BLaER1 treated with 17β-estradiol and CSF1 and Interleukin-3, amounts not matched to agents 10 nM and 100 nM (cell line): ENCODE results near the gene NKX6-2.

ENCODE experiments used
- H3K27ac ChIP-seq, 11 experiments: shearing (Covaris generic); formaldehyde crosslinking; 2 replicates each; pipeline ENCODE4 v1.8.1; 2022
- H3K27me3 ChIP-seq, 11 experiments: shearing (Covaris generic); formaldehyde crosslinking; 2 replicates each; pipeline ENCODE4 v1.8.1; 2022
- H3K36me3 ChIP-seq, 11 experiments: shearing (Covaris generic); formaldehyde crosslinking; 2 replicates each; pipeline ENCODE4 v1.8.1; 2022
- H3K4me1 ChIP-seq, 10 experiments: shearing (Covaris generic); formaldehyde crosslinking; 2 replicates each; pipeline ENCODE4 v1.8.1; 2022
- H3K4me2 ChIP-seq, 11 experiments: shearing (Covaris generic); formaldehyde crosslinking; 2 replicates each; pipeline ENCODE4 v1.8.1; 2022
- H3K4me3 ChIP-seq, 10 experiments: shearing (Covaris generic); formaldehyde crosslinking; 2 replicates each; pipeline ENCODE4 v1.8.1; 2022
- H3K9ac ChIP-seq, 11 experiments: shearing (Covaris generic); formaldehyde crosslinking; 2 replicates each; pipeline ENCODE4 v1.8.1; 2022
- H3K9me3 ChIP-seq, 11 experiments: shearing (Covaris generic); formaldehyde crosslinking; replicated peaks in 1 of 11; 2 replicates each; pipeline ENCODE4 v1.8.1; 2022
- H4K20me1 ChIP-seq, 11 experiments: shearing (Covaris generic); formaldehyde crosslinking; 2 replicates each; pipeline ENCODE4 v1.8.1; 2022
- Cebpa-rat ChIP-seq, 11 experiments: shearing (Covaris generic); IDR thresholded peaks; 2 replicates each; pipeline ENCODE4 v1.8.1; 2022

NKX6-2 gene

GRCh38 chr10:132783165-132783939 lies 2.6 kb downstream of the NKX6-2 start:
- Histone ChIP-seq H3K36me3 (peaks cover 18 to 62% (median 34%) of the 10 kb centered on the region in 11 experiments; a peak in 21 of 22 replicates), H3K9ac (no peak overlapping the region), H3K4me2 (no peak overlapping the region), H3K27me3 (peaks cover 14 to 20% (median 18%) of the 10 kb centered on the region in 11 experiments), H3K4me3 (no peak overlapping the region), H3K27ac (no peak overlapping the region), H3K4me1 (peaks cover 0 to 19% (median 15%) of the 10 kb centered on the region in 10 experiments; a peak in 14 of 20 replicates), H3K9me3 (peaks cover 41 to 50% (median 47%) of the 10 kb centered on the region in 11 experiments), H4K20me1 (peaks cover 0 to 28% (median 22%) of the 10 kb centered on the region in 11 experiments; a peak in 18 of 22 replicates)
- TF ChIP-seq Cebpa-rat (IDR thresholded peaks at IDR 0.05), result no peak

- Histone ChIP-seq H4K20me1 (peaks cover 0 to 43% (median 29%) of the 10 kb centered on the region in 11 experiments; a peak in 18 of 22 replicates), H3K36me3 (peaks cover 18 to 76% (median 34%) of the 10 kb centered on the region in 11 experiments; a peak in 21 of 22 replicates), H3K4me3 (no peak overlapping the region), H3K27me3 (peaks cover 0 to 3% (median 2%) of the 10 kb centered on the region in 11 experiments; a peak in 9 of 22 replicates), H3K4me1 (peaks cover 0 to 37% (median 32%) of the 10 kb centered on the region in 10 experiments; a peak in 14 of 20 replicates), H3K9me3 (peaks cover 25 to 33% (median 30%) of the 10 kb centered on the region in 11 experiments), H3K27ac (no peak overlapping the region), H3K9ac (no peak overlapping the region), H3K4me2 (no peak overlapping the region)
- no peak for TF ChIP-seq Cebpa-rat (IDR thresholded peaks at IDR 0.05)
Observed at GRCh38 chr10:132781556-132781955, 4.4 kb downstream of the NKX6-2 start.

- Histone ChIP-seq H3K27me3 (peaks cover 0 to 12% (median 0%) of the 10 kb centered on the region in 11 experiments; a peak in 4 of 22 replicates), H3K9ac (no peak overlapping the region), H3K4me3 (no peak overlapping the region), H3K36me3 (peaks cover 18 to 76% (median 34%) of the 10 kb centered on the region in 11 experiments; a peak in 21 of 22 replicates), H3K4me2 (peak overlapping the region in 3 of 11 experiments; percentile 6 to 83 (median 80); a peak in 2 of 22 replicates), H3K4me1 (peaks cover 0 to 49% (median 44%) of the 10 kb centered on the region in 10 experiments; a peak in 16 of 20 replicates), H4K20me1 (peaks cover 0 to 55% (median 41%) of the 10 kb centered on the region in 11 experiments; a peak in 19 of 22 replicates), H3K27ac (no peak overlapping the region), H3K9me3 (peaks cover 16 to 24% (median 20%) of the 10 kb centered on the region in 11 experiments)
- no peak for TF ChIP-seq Cebpa-rat (IDR thresholded peaks at IDR 0.05)
Observed at GRCh38 chr10:132780356-132780755, 5.6 kb downstream of the NKX6-2 start.

- 0 out of 22 replicates have a peak overlapping the region, but pooled peaks of 1 of the 11 experiments have one; percentile 1 for H3K9ac ChIP-seq
- peak overlapping the region in 7 of 11 experiments; percentile 48 to 88 (median 80); a peak in 11 of 22 replicates for H3K4me2 ChIP-seq
- TF ChIP-seq Cebpa-rat (IDR thresholded peaks at IDR 0.05), result no peak
- H3K9me3 ChIP-seq, result peaks cover 11 to 18% (median 15%) of the 10 kb centered on the region in 11 experiments
- H3K36me3 ChIP-seq, result peaks cover 15 to 71% (median 34%) of the 10 kb centered on the region in 11 experiments; a peak in 21 of 22 replicates
- H3K4me1 ChIP-seq, result peaks cover 0 to 52% (median 47%) of the 10 kb centered on the region in 10 experiments; a peak in 16 of 20 replicates
- no peak overlapping the region for H3K27ac ChIP-seq
- H3K4me3 ChIP-seq, result no peak overlapping the region
- peaks cover 0 to 13% (median 0%) of the 10 kb centered on the region in 11 experiments; a peak in 4 of 22 replicates for H3K27me3 ChIP-seq
- H4K20me1 ChIP-seq, result peaks cover 0 to 58% (median 44%) of the 10 kb centered on the region in 11 experiments; a peak in 19 of 22 replicates
Observed at GRCh38 chr10:132779549-132780294, 6.2 kb downstream of the NKX6-2 start.

GRCh38 chr10:132777441-132777840 lies 8.5 kb downstream of the NKX6-2 start:
- H3K4me1 ChIP-seq, result peaks cover 6 to 64% (median 58%) of the 10 kb centered on the region in 10 experiments
- H4K20me1 ChIP-seq, result peaks cover 0 to 72% (median 51%) of the 10 kb centered on the region in 11 experiments; a peak in 19 of 22 replicates
- no peak for TF ChIP-seq Cebpa-rat (IDR thresholded peaks at IDR 0.05)
- H3K27me3 ChIP-seq, result peaks cover 0 to 20% (median 0%) of the 10 kb centered on the region in 11 experiments; a peak in 4 of 22 replicates
- no peak overlapping the region for H3K9ac ChIP-seq
- H3K9me3 ChIP-seq, result peaks cover 0 to 10% (median 4%) of the 10 kb centered on the region in 11 experiments; a peak in 11 of 22 replicates
- H3K27ac ChIP-seq, result no peak overlapping the region
- H3K4me3 ChIP-seq, result no peak overlapping the region
- H3K4me2 ChIP-seq, result peak overlapping the region in 9 of 11 experiments; percentile 26 to 88 (median 65); a peak in 15 of 22 replicates
- H3K36me3 ChIP-seq, result peaks cover 6 to 52% (median 14%) of the 10 kb centered on the region in 11 experiments; a peak in 19 of 22 replicates

DNA sequence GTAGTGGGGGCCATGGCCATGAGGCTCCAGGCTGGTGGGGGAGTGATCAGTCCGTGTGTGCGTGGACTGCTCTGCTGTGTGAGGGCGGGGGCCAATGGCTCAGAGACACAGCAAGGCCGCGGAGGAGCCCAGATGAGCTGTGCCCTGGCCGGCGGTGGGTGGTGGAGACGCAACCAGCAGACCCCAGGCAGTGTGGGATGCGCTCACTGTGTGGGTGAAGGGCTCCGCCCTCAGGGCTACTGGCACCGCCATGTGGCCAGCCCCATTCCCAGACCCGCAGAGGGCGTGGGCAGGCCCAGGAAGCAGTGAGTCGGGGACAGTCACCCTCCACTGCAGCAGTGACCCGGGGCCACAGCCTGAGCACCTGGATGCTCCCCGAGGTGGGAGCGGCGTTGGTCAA lies 9.1 kb downstream of the NKX6-2 start:
- no peak overlapping the region for H3K4me3 ChIP-seq
- H3K36me3 ChIP-seq, result peaks cover 4 to 46% (median 9%) of the 10 kb centered on the region in 11 experiments; a peak in 19 of 22 replicates
- no peak for TF ChIP-seq Cebpa-rat (IDR thresholded peaks at IDR 0.05)
- peaks cover 6 to 64% (median 58%) of the 10 kb centered on the region in 10 experiments for H3K4me1 ChIP-seq
- H3K9ac ChIP-seq, result no peak overlapping the region
- H3K27me3 ChIP-seq, result peaks cover 0 to 20% (median 0%) of the 10 kb centered on the region in 11 experiments; a peak in 4 of 22 replicates
- H4K20me1 ChIP-seq, result peaks cover 0 to 72% (median 51%) of the 10 kb centered on the region in 11 experiments; a peak in 19 of 22 replicates
- H3K9me3 ChIP-seq, result peaks cover 0 to 10% (median 4%) of the 10 kb centered on the region in 11 experiments; a peak in 11 of 22 replicates
- peak overlapping the region in 8 of 11 experiments; percentile 32 to 88 (median 70); a peak in 14 of 22 replicates for H3K4me2 ChIP-seq
- H3K27ac ChIP-seq, result no peak overlapping the region

- Histone ChIP-seq H3K9ac (peak overlapping the region in 1 of 11 experiments; percentile 6; a peak in 1 of 22 replicates), H3K36me3 (peaks cover 0 to 43% (median 5%) of the 10 kb centered on the region in 11 experiments; a peak in 13 of 22 replicates), H3K4me1 (peaks cover 6 to 64% (median 58%) of the 10 kb centered on the region in 10 experiments), H3K4me2 (peak overlapping the region in 8 of 11 experiments; percentile 54 to 88 (median 74); a peak in 15 of 22 replicates), H3K4me3 (no peak overlapping the region), H3K27me3 (peaks cover 0 to 20% (median 0%) of the 10 kb centered on the region in 11 experiments; a peak in 4 of 22 replicates), H3K27ac (0 out of 22 replicates have a peak overlapping the region, but pooled peaks of 1 of the 11 experiments have one; percentile 8), H4K20me1 (peaks cover 0 to 68% (median 51%) of the 10 kb centered on the region in 11 experiments; a peak in 19 of 22 replicates), H3K9me3 (peaks cover 3 to 14% (median 8%) of the 10 kb centered on the region in 11 experiments; a peak in 17 of 22 replicates)
- TF ChIP-seq Cebpa-rat (IDR thresholded peaks at IDR 0.05), result no peak
Observed at GRCh38 chr10:132776186-132776585, 9.8 kb downstream of the NKX6-2 start.
